Stimulated activated naive CD8-positive, alpha-beta T cell treated with anti-CD3 and anti-CD28 coated beads, Interleukin-15, Interleukin-2, amounts not matched to agents 100 ng/mL and 50 ng/mL, for 24 hours (primary cell): ENCODE results near the gene PRMT5.
A peak's percentile ranks its signal among the peaks of the same experiment; 100 is the strongest.

ENCODE experiments used
- H3K27ac Mint-ChIP-seq: one replicate; pipeline ENCODE4 v1.8.0; 2021; ENCODE audit warnings: mild to moderate bottlenecking, mixed read lengths
- H3K27me3 Mint-ChIP-seq: one replicate; pipeline ENCODE4 v1.8.0; 2021; ENCODE audit warnings: mixed read lengths
- H3K36me3 Mint-ChIP-seq: one replicate; pipeline ENCODE4 v1.8.0; 2021; ENCODE audit warnings: low read depth, mixed read lengths
- H3K4me1 Mint-ChIP-seq: one replicate; pipeline ENCODE4 v1.8.0; 2021; ENCODE audit warnings: low read depth, mixed read lengths
- H3K4me3 Mint-ChIP-seq: one replicate; pipeline ENCODE4 v1.8.0; 2021; ENCODE audit warnings: mild to moderate bottlenecking, mixed read lengths
- H3K9me3 Mint-ChIP-seq: one replicate; pipeline ENCODE4 v1.8.0; 2021; ENCODE audit warnings: mixed read lengths

The PRMT5 gene

DNA sequence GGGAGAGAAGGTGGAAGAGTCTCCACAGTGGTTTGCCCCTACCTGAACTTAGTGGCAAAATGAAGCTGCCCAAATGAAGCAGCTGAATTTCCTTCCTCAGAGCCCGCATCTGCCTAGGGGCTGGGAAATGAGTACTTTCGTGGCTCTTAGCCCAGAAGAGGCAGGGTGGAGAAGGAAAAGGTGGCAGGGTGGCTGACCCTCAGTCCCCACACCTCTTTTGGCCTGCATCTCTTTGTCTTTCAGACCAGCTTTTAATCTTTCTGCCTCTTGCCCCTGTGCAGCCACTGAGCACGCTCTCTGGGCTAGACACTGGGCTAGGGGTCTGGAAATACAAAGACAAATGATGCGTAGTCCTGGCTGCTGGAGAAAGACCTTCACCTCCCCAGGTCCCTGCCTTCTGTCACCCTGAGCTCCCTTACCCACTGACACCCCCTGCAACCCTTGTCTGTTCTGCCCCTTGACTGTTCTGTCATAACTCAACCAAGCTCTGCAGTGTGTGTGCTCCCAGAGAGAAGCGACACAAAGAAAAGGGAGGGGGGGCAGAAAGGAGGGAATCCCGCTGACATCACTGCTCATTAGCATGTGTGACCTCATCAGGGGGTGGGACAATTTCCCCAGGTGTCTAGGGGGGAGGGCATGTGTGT is 46.5 kb downstream of the PRMT5 start:
- H3K36me3 Mint-ChIP-seq: peaks cover 12% of the 10 kb centered on the region
- no peak overlapping the region for H3K27ac Mint-ChIP-seq
- H3K4me1 Mint-ChIP-seq: peaks cover 47% of the 10 kb centered on the region
- H3K27me3 Mint-ChIP-seq: no peaks in the 10 kb centered on the region
- H3K4me3 Mint-ChIP-seq: no peak overlapping the region
- H3K9me3 Mint-ChIP-seq: no peaks in the 10 kb centered on the region

DNA sequence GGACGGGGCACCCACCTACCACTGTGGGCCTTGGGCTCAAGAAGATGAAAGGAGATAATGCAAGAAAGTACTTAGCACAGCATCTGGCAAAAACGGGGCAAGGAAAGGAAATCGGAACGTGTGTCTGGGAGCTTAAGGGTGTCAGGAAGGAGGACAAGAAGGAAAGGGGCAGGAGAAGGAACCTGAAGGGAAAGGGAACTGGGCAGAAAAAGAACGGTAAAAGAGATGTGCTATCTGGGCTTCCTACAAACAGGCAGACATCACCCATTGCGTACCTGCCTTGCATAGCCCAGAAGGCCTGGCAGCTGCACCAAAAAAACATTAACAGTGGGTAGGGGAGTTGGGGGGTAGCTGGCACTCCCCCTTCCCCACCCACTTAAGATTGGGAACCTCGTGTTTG is 47.1 kb downstream of the PRMT5 start:
- Mint-ChIP-seq H3K4me3 (no peak overlapping the region), H3K27me3 (no peaks in the 10 kb centered on the region), H3K36me3 (peaks cover 12% of the 10 kb centered on the region), H3K4me1 (peaks cover 41% of the 10 kb centered on the region), H3K9me3 (no peaks in the 10 kb centered on the region), H3K27ac (no peak overlapping the region)

DNA sequence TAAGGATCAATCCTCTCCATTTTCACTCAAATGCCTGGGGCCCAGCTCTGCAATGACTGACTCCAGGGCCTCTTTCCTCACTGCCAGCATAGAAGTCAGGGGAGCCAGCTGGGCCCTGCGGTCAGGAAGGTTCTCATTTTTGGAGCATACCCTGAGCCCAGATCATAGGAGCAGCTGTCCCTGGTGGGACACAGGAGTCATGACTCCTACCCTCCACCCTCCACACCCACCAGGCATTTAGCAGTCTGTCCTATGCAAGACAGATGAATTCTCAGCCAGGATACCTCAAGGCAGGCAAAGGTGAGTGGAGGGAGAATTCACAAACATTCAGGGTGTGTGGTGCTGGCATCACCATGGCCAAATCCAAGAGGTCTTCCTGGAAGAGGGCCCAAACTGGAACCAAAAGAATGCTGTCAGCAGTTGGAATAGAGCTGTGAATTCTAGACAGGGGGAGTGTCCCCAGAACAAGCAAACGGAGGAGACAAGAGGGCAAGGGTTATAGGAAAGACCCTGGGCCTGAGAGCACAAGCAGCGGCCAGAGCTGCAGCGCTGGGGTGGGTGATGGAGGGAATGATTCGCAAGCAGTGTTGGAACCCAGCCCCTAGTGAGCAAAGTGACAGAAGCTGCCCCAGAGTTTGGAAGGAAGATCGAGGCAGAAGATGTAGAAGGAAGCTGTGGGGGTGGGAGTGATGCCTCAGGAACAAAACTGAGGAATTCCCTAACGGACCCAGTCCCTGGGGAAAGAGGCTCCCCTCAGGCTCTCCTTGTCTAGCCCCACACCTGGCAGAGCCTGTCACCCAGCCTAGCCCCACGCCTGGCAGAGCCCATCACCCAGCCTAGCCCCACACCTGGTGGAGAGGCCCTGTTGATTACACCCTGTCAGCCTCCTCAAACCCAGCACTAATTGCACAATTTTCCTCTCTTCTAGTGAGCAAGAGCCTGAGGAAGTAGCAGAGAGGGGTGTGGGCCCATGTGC is 50.6 kb downstream of the PRMT5 start:
- Mint-ChIP-seq H3K36me3 (peaks cover 22% of the 10 kb centered on the region), H3K4me3 (no peak overlapping the region), H3K27me3 (no peaks in the 10 kb centered on the region), H3K9me3 (no peaks in the 10 kb centered on the region), H3K4me1 (peaks cover 23% of the 10 kb centered on the region), H3K27ac (no peak overlapping the region)

DNA sequence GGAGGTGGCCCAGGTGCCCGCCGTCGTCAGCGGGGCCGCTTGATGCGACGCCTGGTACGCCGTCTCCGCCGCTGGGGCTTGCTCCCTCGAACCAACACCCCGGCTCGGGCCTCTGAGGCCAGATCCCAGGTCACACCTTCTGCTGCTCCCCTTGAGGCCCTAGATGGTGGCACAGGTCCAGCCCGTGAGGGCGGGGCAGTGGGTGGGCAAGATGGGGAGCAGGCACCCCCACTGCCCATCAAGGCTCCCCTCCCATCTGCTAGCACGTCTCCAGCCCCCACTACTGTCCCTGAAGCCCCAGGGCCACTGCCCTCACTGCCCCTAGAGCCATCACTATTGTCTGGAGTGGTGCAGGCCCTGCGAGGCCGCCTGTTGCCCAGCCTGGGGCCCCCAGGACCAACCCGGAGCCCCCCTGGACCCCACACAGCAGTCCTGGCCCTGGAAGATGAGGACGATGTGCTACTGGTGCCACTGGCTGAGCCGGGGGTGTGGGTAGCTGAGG is 52.1 kb downstream of the PRMT5 start:
- no peak overlapping the region for H3K4me3 Mint-ChIP-seq
- H3K4me1 Mint-ChIP-seq: peaks cover 21% of the 10 kb centered on the region
- H3K27me3 Mint-ChIP-seq: no peaks in the 10 kb centered on the region
- H3K27ac Mint-ChIP-seq: no peak overlapping the region
- no peaks in the 10 kb centered on the region for H3K9me3 Mint-ChIP-seq
- peaks cover 27% of the 10 kb centered on the region for H3K36me3 Mint-ChIP-seq

DNA sequence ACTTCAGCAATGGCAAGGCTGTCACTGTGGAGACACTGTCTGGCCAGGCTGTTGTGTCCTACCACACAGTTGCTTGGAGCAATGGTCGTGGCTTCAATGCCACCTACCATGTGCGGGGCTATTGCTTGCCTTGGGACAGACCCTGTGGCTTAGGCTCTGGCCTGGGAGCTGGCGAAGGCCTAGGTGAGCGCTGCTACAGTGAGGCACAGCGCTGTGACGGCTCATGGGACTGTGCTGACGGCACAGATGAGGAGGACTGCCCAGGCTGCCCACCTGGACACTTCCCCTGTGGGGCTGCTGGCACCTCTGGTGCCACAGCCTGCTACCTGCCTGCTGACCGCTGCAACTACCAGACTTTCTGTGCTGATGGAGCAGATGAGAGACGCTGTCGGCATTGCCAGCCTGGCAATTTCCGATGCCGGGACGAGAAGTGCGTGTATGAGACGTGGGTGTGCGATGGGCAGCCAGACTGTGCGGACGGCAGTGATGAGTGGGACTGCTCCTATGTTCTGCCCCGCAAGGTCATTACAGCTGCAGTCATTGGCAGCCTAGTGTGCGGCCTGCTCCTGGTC is 53.3 kb downstream of the PRMT5 start:
- H3K27ac Mint-ChIP-seq: no peak overlapping the region
- H3K27me3 Mint-ChIP-seq: no peaks in the 10 kb centered on the region
- H3K4me3 Mint-ChIP-seq: no peak overlapping the region
- H3K9me3 Mint-ChIP-seq: no peaks in the 10 kb centered on the region
- peaks cover 23% of the 10 kb centered on the region for H3K4me1 Mint-ChIP-seq
- H3K36me3 Mint-ChIP-seq: peaks cover 27% of the 10 kb centered on the region

DNA sequence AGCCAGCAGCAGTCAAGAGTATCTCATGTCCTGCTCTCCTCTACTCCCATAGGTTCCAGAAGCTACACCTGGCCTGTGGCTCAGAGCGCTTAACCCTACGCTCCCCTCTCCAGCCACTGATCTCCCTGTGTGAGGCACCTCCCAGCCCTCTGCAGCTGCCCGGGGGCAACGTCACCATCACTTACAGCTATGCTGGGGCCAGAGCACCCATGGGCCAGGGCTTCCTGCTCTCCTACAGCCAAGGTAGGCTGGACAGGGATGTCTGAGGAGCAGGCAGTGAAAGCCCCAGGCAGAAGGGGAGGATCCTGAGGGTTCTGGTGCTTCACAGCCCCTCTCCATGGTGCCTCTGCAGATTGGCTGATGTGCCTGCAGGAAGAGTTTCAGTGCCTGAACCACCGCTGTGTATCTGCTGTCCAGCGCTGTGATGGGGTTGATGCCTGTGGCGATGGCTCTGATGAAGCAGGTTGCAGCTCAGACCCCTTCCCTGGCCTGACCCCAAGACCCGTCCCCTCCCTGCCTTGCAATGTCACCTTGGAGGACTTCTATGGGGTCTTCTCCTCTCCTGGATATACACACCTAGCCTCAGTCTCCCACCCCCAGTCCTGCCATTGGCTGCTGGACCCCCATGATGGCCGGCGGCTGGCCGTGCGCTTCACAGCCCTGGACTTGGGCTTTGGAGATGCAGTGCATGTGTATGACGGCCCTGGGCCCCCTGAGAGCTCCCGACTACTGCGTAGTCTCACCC is 54.0 kb downstream of the PRMT5 start:
- Mint-ChIP-seq H3K36me3 (peaks cover 27% of the 10 kb centered on the region), H3K27me3 (no peaks in the 10 kb centered on the region), H3K4me3 (no peak overlapping the region), H3K27ac (no peak overlapping the region), H3K4me1 (peaks cover 30% of the 10 kb centered on the region), H3K9me3 (no peaks in the 10 kb centered on the region)

DNA sequence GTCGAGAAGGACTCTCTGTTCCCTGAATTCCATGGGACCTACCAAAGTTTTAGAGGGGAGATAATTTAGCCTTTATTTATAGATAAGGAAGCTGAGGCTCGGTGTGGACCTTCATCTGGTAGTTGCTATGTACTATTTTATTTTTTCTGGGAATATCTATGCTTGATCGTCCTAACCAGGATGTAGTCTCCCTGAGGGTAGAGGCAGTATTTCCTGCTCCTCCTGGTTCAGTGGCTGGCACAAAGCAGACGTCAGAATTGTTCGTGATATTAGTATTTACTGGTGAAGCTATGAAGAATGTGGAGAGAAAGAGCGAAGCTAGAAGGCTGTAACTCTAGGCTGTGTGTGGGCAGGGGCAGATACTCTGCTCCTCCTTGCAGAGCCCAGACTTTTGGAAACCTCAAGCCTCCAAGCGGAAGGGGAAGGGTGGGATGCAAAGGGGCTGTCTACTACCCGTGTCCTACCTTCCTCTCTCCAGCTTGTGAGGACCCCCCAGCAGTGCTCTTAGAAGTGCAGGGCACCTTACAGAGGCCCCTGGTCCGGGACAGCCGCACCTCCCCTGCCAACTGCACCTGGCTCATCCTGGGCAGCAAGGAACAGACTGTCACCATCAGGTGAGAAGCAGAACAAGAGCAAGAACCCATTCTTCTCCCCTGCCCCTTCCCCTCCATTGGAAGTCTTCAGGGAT is 56.2 kb downstream of the PRMT5 start:
- Mint-ChIP-seq H3K27ac (peak overlapping the region; percentile 82), H3K9me3 (no peaks in the 10 kb centered on the region), H3K4me3 (peak overlapping the region; percentile 91), H3K4me1 (peaks cover 33% of the 10 kb centered on the region), H3K27me3 (no peaks in the 10 kb centered on the region), H3K36me3 (peaks cover 17% of the 10 kb centered on the region)

DNA sequence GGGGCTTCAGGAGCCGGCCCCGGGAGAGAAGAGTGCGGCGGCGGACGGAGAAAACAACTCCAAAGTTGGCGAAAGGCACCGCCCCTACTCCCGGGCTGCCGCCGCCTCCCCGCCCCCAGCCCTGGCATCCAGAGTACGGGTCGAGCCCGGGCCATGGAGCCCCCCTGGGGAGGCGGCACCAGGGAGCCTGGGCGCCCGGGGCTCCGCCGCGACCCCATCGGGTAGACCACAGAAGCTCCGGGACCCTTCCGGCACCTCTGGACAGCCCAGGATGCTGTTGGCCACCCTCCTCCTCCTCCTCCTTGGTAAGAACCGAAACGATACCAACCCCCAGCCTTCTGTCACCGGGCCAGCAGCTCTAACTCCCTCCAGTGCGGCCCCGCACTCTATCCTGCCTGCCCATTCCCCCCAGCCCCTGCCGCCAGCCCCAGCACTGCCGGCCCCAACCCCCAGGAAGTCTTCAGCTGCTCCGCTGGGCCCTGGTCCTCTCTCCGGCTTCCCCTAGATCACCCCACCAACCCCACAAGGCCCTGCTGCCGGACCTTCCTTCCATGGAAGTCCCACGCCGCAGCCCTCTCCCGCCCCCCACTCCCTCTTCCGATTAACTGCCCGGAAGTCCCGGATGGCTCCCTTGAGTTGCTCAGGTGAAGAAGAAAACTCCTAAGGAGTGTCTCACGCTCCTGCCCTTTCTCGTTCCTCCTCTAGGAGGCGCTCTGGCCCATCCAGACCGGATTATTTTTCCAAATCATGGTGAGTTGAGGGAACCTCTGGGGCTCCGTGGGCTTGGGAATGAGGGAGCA is 56.9 kb downstream of the PRMT5 start:
- H3K36me3 Mint-ChIP-seq: peaks cover 15% of the 10 kb centered on the region
- H3K27ac Mint-ChIP-seq: peak overlapping the region; percentile 82
- H3K4me1 Mint-ChIP-seq: peaks cover 33% of the 10 kb centered on the region
- H3K9me3 Mint-ChIP-seq: no peaks in the 10 kb centered on the region
- peak overlapping the region; percentile 91 for H3K4me3 Mint-ChIP-seq
- no peaks in the 10 kb centered on the region for H3K27me3 Mint-ChIP-seq

DNA sequence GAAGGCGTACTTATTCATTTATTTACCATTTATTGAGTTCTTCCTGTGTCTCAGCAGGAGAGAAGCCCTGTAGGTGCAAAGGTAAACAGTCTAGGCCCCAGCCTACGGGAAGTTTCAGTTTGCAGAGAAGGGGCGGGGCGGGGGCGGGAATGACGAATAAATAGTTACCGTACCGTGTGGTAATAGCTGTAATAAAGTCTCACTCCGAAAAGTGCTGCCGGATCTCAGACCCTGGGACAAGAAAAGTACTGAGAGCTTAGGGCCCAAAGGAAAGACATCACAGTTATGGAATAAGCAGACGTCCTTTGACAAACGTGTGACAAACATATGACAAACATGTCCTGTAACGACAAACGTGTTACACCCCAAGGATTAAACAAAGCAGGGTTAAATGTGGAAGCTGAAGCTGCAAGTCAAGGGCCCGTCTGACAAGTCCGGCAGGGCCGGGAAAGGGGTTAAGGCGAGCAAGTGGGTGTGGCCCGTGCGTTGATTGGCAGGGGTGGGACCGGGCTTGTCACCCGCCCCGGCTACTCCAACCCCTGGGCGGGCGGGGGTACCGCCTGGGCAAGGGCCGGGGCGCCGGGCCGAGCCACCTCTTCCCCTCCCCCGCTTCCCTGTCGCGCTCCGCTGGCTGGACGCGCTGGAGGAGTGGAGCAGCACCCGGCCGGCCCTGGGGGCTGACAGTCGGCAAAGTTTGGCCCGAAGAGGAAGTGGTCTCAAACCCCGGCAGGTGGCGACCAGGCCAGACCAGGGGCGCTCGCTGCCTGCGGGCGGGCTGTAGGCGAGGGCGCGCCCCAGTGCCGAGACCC is 57.7 kb downstream of the PRMT5 start, which contains the start of gene LRP10:
LRP10 (plus strand) TSS at position 517 of the 809 bp plus-strand sequence. CDS start 564 bp downstream, outside the sequence.
- Mint-ChIP-seq H3K9me3 (no peaks in the 10 kb centered on the region), H3K4me1 (peaks cover 33% of the 10 kb centered on the region), H3K27me3 (no peaks in the 10 kb centered on the region), H3K4me3 (peak within 1 kb of the TSS; percentile 91), H3K36me3 (peaks cover 15% of the 10 kb centered on the region), H3K27ac (peak within 1 kb of the TSS; percentile 96)

DNA sequence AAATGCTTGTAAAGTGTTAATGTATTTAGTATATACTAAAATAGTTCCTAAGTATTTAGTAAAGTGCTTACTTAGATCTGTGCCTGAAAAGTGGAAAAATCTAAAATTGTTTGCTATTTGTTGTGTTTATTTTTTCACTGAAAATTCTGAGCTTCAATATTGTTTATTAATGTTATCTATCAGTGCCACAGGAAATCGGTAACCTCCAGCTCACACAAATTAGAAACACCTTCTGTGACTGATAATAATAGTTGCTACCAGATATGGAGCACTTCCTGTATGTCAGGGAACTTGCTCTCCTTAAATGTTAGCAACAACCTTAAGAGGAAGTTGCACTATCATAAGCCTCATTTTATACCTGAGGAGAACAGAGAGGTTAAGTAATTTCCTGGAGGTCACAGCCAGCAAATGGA is 58.4 kb downstream of the PRMT5 start:
- Mint-ChIP-seq H3K9me3 (no peaks in the 10 kb centered on the region), H3K27me3 (no peaks in the 10 kb centered on the region), H3K4me3 (peak overlapping the region; percentile 91), H3K27ac (peak overlapping the region; percentile 96), H3K4me1 (peaks cover 33% of the 10 kb centered on the region), H3K36me3 (peaks cover 11% of the 10 kb centered on the region)
